SIG-M5 (cell line): Measurements from ENCODE around the gene EFTUD2.
"Not testable (repeated sequence)": the region's sequence is repeated elsewhere in the genome, so short reads cannot be mapped to it uniquely, and the experiment has no call there.

ENCODE experiments used
- DNase-seq: peaks from one replicate; lab custom pipeline; 2025; lab: John Stamatoyannopoulos, UW

Gene EFTUD2

DNA sequence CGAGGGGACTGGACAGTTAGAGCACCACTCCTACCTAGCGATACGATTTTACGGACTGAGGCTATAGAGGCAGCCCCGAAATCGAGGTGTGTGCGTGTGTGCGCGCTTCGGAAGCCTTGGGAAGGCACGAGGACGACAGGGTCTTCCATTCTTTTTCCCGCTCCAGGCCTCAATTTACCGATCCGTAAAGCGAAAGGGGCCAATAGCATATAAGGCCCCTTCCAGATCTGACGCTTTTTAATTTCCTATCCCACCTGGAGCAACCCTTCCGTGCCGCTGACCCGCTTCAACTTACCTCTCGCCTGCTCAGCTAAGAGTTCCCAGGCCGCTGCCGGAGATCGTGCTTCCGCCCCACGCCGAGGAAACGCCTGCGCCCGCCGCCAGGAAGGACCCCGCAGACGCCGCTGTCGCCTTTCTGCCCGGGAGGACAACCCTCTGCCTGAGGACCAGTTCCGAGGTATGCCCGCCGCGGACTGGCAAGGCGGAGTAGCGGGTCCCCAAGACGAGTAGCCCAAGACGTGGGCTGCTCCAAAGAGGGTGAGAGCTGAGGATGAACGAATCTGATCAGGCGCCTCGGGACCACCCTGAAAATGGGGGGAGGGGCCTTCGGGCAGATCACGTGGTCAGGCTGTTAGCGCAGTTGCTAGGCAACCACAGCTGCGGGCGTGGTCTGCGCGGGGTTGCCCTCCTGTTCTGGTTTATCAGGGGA, at the start of gene EFTUD2:
TSS of gene EFTUD2 (minus strand) at position 372 of the 709 bp plus-strand sequence. CDS start 4,924 bp downstream, outside the sequence.
- DNase-seq = peak; percentile 62

- no peak for DNase-seq
Observed at GRCh38 chr17:44948315-44948795, 49.1 kb upstream of the EFTUD2 start.

DNA sequence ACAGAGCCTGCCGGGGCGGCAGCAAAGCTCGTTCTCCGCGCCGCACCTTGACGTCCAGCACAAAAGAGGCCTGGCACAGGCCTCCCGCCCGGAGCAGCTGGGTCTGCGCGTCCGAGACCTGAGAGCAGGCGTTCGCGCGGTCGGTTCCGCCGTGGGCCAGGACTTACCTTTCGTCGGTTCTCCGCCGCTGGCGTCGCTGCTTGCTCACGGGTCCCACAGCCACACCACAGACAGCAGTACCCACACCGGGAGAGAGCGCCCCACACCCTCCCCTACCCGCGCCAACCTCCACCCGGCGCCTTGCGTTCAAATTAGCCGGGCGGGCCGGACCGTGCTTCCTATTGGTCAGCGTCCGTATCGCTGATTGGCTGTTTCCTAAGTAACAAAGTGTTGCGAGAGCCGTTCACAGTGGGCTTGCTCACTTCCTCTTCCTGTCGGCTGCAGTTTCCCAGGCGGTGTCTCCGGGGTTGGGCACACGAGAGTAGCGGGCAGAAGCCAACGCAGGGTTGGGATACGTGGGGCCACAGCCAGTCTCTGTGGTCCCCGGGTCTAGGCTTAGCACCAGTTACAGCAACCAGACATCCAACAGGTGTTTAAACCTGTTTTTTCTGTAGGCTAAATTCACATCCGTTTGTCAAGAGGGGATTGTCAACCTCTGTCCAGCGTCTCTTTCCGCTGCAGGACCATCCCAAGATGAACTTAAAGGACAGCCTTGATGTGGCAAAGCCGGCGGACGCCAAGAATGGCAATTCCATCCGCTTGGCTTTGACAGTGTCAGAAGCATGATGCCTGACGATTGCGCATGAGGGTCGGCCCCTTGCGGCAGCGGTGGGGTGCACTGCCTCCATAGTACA, 48.4 kb upstream of the EFTUD2 start, which contains the start of gene KIF18B:
TSS of gene KIF18B (minus strand) at position 313 of the 854 bp plus-strand sequence. CDS start 11,429 bp downstream, outside the sequence.
- DNase-seq = peak; percentile 95

- not testable (repeated sequence) for DNase-seq
Observed at GRCh38 chr17:44945652-44946051, 46.4 kb upstream of the EFTUD2 start.

DNA sequence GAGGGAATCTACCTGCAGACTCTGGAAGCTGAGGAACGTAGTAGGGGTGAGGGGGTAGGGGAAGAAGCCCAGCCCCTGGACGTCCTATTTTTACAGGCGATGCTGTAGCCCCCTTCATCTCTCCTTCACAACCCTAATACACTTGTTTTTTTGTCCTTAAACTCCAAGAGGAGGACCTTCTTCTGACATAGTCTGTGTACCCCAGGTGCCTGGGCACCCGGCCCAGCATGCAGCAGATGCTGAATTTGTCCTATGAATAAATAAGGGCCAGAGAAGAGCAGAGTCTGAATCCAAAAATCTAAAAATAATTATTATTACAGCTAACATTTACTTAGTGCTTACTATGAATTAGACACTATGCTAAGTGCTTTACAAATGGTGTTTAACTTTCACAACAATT, 43.2 kb upstream of the EFTUD2 start:
- no peak for DNase-seq

- DNase-seq = no peak
Observed at GRCh38 chr17:44941712-44942331, 42.6 kb upstream of the EFTUD2 start.

DNA sequence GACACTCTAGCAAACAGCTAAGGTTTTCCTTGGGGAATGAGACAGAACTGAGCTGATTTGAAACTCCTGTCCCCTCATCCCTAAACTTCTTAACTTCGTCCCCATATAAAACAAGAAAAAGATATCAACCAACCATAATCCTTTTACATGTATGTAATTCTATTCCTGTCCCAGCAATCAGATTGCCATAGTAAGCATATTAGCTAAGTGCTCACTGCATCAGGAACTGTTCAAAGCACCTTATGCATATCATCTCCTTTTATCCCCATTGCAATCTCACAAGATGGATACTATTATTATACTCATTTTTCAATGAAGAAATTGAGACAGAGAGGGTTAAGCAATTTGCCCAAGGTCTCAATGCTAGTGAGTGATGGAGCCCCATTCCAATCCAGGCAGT, 41.5 kb upstream of the EFTUD2 start:
- DNase-seq = no peak

GRCh38 chr17:44940317-44940716, 41.1 kb upstream of the EFTUD2 start:
- DNase-seq = no peak

DNA sequence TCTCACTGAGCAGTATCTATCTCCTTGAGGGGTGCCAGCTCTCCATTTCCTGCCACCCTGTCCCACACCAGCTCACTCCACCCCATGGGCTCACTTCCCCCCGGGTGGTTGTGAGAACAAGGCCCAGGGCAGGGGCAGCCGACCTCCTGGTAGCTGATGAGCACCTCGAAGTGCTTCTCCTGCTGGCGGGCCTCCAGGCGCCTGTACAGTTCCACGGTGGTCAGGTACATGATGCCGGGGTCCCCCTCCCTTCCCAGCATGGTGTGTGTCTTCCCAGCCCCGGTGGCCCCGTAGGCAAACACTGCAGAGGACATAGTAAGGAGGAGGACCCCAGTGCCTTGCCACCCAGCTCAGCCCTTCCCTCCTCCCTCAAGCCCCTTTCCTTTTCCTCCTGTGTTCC, 35.9 kb upstream of the EFTUD2 start:
- DNase-seq = no peak

DNA sequence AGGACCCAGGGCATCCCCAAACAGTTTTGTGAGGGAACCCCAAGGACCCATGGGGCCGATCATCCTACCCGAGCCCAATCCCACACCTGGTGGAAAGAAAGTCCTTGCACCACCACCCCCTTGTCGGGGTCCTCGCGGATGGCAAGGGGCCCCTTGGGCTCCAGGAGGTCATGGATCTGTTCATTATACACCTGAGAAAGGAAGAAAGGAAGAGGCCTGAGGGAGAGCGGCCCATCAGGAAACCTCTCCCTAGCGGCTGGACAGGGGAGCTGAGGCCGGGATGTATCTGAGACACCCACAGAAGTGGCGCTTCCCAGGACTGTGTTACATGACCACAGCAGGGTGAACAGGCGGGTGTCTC, 35.5 kb upstream of the EFTUD2 start:
- DNase-seq = no peak

DNA sequence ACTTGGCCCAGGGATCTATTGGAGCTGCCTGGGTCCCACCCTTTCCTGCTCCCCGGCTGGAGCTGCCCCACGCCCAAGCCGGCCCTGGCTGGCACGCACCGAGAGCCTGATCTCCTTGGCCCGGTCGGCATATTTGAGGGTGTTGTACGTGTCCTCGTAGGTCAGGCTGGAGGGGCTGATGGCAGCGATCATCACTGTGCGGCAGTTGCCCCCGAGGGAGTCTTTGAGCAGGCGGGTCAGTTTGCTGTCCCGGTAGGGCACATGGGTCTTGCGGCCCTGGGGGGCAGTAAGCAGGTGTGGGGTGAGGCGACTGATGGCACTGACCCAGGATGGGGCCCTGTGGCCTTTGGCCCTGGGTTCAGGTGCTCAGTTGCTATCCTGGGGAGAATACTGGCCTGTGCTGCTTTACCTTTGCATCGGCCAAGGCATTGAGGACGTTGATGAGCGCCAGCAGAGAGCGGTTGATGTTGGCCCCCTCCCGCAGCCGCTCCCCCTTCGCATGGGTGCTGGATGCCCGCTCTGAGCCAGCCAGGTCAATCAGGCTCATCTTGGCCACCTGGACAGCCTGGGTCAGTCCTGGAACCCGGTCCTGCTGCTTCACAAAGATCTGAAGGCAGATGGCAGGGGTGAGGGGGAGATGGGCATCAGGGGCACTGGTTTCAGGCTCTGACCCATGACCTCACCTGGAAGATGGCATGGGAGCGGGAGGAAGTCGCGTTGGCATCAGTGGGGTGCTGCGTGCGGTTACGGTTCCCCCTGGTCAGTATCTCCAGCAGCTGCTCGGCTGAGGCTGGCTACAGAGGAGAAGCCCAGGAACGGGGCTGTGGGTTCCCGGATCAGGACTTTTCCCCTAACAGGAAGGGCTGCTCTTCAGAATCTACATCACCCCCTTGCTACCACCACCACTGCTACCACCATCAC, 34.8 kb upstream of the EFTUD2 start:
- DNase-seq = no peak

DNA sequence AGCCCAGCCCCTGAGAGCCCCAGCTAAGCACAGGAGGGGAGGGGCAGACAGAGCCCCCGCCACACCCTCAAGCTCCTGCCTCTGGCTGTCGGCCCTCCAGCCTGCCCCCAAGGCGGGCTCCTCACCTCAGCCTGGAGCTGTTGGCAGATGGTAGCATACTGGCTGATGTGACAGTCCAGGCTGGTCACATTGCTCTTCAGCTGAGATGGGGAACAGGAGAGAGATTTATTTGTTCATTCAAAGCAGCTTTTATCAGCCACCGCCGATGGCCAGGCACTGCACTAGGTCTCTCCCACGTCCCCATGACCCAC, 33.5 kb upstream of the EFTUD2 start:
- no peak for DNase-seq

- DNase-seq = no peak
Observed at GRCh38 chr17:44932096-44932786, 33.0 kb upstream of the EFTUD2 start.

- no peak for DNase-seq
Observed at GRCh38 chr17:44931376-44931775, 32.1 kb upstream of the EFTUD2 start.

- no peak for DNase-seq
Observed at GRCh38 chr17:44930667-44931066, 31.4 kb upstream of the EFTUD2 start.

GRCh38 chr17:44928950-44929720, 29.9 kb upstream of the EFTUD2 start:
- DNase-seq = no peak

DNA sequence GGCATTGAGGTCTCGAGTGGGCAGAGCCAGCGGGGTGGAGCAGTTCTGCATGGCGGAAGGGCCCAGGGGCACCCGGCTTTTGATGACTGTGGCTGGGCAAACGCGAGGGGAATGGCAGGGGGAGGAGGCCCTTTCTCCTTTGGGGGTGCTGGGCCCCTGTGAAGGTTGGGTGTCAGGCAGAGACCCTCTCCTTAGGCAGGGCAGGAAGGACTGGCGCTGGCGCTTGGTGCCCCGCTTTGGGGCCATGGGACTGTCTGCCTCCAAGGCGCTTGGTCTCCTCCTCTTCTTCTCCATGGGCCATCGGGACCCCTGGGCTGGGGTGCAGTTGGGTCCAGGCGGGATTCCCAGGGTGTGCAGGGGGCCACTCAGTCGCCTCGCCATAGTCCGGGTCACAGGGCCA, 28.9 kb upstream of the EFTUD2 start:
- DNase-seq = no peak

GRCh38 chr17:44927696-44928095, 28.5 kb upstream of the EFTUD2 start:
- DNase-seq = no peak

DNA sequence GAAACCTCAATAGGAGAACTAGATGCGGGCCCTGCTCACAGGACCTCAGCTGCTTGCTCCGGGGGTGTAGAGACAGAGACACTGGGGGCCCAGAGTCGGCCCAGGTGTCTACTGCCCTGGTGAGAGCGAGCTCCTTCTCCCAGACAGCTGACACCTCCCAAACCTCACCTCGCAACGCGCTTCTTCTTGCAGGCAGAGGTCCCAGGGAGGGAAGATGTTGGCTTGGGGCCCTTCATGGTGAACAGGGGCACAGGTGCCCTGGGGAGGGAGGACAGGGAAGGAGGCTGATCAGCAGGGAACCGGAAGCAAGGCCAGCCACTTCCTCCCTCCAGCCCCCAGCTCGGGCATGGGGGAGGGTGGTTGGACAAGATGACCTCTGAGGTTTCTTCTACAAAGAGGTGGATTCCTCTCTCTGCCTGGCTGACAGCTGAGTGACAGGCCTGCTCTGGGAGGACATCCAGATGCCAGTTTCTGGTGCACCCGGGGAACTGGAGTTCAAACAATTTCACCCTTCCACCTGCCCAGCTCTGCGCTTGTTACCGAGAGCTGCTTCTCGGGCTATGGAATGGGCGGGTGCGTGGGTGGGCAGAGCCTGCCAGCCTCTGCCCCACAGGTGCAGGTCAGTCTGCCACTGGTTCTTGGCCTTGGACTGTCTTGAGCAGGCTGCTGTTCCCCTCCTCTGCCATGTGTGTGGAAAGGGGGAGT, 27.7 kb upstream of the EFTUD2 start:
- no peak for DNase-seq
